Subcutaneous abdominal adipose tissue (tissue), 5 donors: ENCODE results near the gene DKK2.

ENCODE experiments used
- H3K27ac ChIP-seq: one replicate; pipeline ENCODE4 v1.7.0; 2013; ENCODE audit warnings: low read depth, mild to moderate bottlenecking, inconsistent platforms, low read length, moderate library complexity
- H3K27me3 ChIP-seq, 5 donors: one replicate each; pipeline ENCODE4 v1.7.0; 2013; ENCODE audit warnings: low read length in 5 of 5, inconsistent platforms in 1 of 5; ENCODE audit not compliant: control insufficient read depth in 5 of 5, insufficient read depth in 4 of 5
- H3K36me3 ChIP-seq, 5 donors: one replicate each; pipeline ENCODE4 v1.7.0; 2013; ENCODE audit warnings: low read length in 5 of 5; ENCODE audit not compliant: control insufficient read depth in 5 of 5, insufficient read depth in 5 of 5
- H3K4me1 ChIP-seq, 5 donors: one replicate each; pipeline ENCODE4 v1.7.0; 2013; ENCODE audit warnings: low read length in 5 of 5, mild to moderate bottlenecking in 3 of 5, moderate library complexity in 1 of 5; ENCODE audit not compliant: control insufficient read depth in 5 of 5, insufficient read depth in 5 of 5
- H3K4me3 ChIP-seq, 5 donors: one replicate each; pipeline ENCODE4 v1.7.0; 2013; ENCODE audit warnings: low read length in 5 of 5, low read depth in 1 of 5
- H3K9ac ChIP-seq, 5 donors: one replicate each; pipeline ENCODE4 v1.7.0; 2013; ENCODE audit warnings: low read length in 5 of 5, mild to moderate bottlenecking in 4 of 5, moderate library complexity in 3 of 5
- H3K9me3 ChIP-seq, 5 donors: one replicate each; pipeline ENCODE4 v1.7.0; 2013; ENCODE audit warnings: low read length in 5 of 5; ENCODE audit not compliant: control insufficient read depth in 5 of 5
- donor health status: healthy.
- donor health status: healthy.
- donor health status: healthy.
- donor health status: healthy.
- donor health status: healthy.

DKK2 gene

GRCh38 chr4:106982711-106983211 is 53.4 kb downstream of the DKK2 start:
- H3K27ac ChIP-seq = no peak overlapping the region
- no peaks in the 10 kb centered on the region for H3K9me3 ChIP-seq
- no peak overlapping the region for H3K9ac ChIP-seq
- no peaks in the 10 kb centered on the region for H3K36me3 ChIP-seq
- H3K4me3 ChIP-seq = no peak overlapping the region
- no peaks in the 10 kb centered on the region for H3K27me3 ChIP-seq
- no peaks in the 10 kb centered on the region for H3K4me1 ChIP-seq

GRCh38 chr4:106981431-106981830 is 54.7 kb downstream of the DKK2 start:
- H3K4me1 ChIP-seq = no peaks in the 10 kb centered on the region
- H3K9me3 ChIP-seq = no peaks in the 10 kb centered on the region
- H3K4me3 ChIP-seq = no peak overlapping the region
- H3K36me3 ChIP-seq = no peaks in the 10 kb centered on the region
- no peaks in the 10 kb centered on the region for H3K27me3 ChIP-seq
- H3K9ac ChIP-seq = no peak overlapping the region
- no peak overlapping the region for H3K27ac ChIP-seq

GRCh38 chr4:106979476-106979875 is 56.6 kb downstream of the DKK2 start:
- no peak overlapping the region for H3K4me3 ChIP-seq
- no peaks in the 10 kb centered on the region for H3K36me3 ChIP-seq
- no peaks in the 10 kb centered on the region for H3K9me3 ChIP-seq
- H3K9ac ChIP-seq = no peak overlapping the region
- H3K27ac ChIP-seq = no peak overlapping the region
- no peaks in the 10 kb centered on the region for H3K4me1 ChIP-seq
- no peaks in the 10 kb centered on the region for H3K27me3 ChIP-seq

- Histone ChIP-seq H3K36me3 (no peaks in the 10 kb centered on the region), H3K4me1 (no peaks in the 10 kb centered on the region), H3K27ac (no peak overlapping the region), H3K9ac (no peak overlapping the region), H3K4me3 (no peak overlapping the region), H3K9me3 (no peaks in the 10 kb centered on the region), H3K27me3 (no peaks in the 10 kb centered on the region)
Observed at GRCh38 chr4:106978046-106978774, 57.9 kb downstream of the DKK2 start.

DNA sequence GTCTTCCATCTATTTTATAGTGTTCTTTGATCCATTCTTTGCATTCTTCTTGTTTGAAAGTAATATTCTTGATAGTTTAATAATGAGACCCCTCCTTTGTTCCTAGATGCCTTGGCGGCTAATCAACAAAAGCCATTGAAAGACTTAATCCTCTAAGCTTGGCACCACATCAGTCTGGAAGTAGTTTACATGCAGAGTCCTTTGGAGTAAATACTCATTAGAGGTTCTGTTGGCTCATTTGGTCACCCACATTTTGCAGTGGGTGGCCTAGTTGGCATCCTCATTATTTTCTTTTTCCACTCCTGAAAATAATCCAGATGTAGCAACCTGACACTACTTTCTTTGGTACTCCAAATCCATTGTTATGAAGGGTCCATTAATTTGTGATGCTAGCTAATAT is 64.5 kb downstream of the DKK2 start:
- H3K27ac ChIP-seq = no peak overlapping the region
- H3K27me3 ChIP-seq = no peaks in the 10 kb centered on the region
- H3K9ac ChIP-seq = no peak overlapping the region
- H3K9me3 ChIP-seq = no peaks in the 10 kb centered on the region
- no peak overlapping the region for H3K4me3 ChIP-seq
- H3K36me3 ChIP-seq = no peaks in the 10 kb centered on the region
- no peaks in the 10 kb centered on the region for H3K4me1 ChIP-seq

- Histone ChIP-seq H3K4me1 (no peaks in the 10 kb centered on the region), H3K9me3 (no peaks in the 10 kb centered on the region), H3K27ac (no peak overlapping the region), H3K36me3 (no peaks in the 10 kb centered on the region), H3K9ac (no peak overlapping the region), H3K27me3 (no peaks in the 10 kb centered on the region), H3K4me3 (no peak overlapping the region)
Observed at GRCh38 chr4:106967892-106968291, 68.2 kb downstream of the DKK2 start.

GRCh38 chr4:106953036-106953705 is 82.9 kb downstream of the DKK2 start:
- Histone ChIP-seq H3K27me3 (no peaks in the 10 kb centered on the region), H3K9me3 (no peaks in the 10 kb centered on the region), H3K27ac (no peak overlapping the region), H3K36me3 (no peaks in the 10 kb centered on the region), H3K9ac (no peak overlapping the region), H3K4me3 (no peak overlapping the region), H3K4me1 (no peaks in the 10 kb centered on the region)

- no peaks in the 10 kb centered on the region for H3K27me3 ChIP-seq
Observed at GRCh38 chr4:106951891-106952290, 84.2 kb downstream of the DKK2 start.

GRCh38 chr4:106941841-106942240 is 94.3 kb downstream of the DKK2 start:
- no peak overlapping the region for H3K4me3 ChIP-seq

More at GRCh38 chr4:106951891-106952290, 84.2 kb downstream of the DKK2 start:
- Histone ChIP-seq H3K4me1 (no peaks in the 10 kb centered on the region), H3K27ac (no peak overlapping the region), H3K4me3 (no peak overlapping the region), H3K9ac (no peak overlapping the region), H3K36me3 (no peaks in the 10 kb centered on the region), H3K9me3 (no peaks in the 10 kb centered on the region)

DNA sequence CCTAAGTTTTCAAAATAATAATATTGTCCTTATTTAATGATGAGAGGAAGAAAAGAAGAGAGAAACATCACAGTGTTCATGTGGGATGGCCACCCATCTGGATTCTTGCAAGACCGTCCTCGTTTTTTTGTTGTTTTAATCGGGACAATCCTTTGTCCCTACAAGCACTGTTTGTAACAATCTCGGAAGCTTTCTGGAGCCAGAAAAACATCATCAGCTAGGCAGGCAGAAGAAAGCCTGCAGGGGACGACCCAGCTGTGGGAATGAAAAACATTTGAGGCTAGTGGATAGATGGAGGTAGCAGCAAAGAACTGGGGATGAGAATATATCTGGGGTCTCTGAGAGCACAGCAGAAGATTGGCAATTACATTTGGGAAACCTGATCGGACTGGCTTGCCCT is 105.6 kb downstream of the DKK2 start:
- Histone ChIP-seq H3K27ac (no peak overlapping the region), H3K36me3 (no peaks in the 10 kb centered on the region), H3K9ac (no peak overlapping the region), H3K9me3 (no peaks in the 10 kb centered on the region), H3K4me1 (no peaks in the 10 kb centered on the region), H3K27me3 (no peaks in the 10 kb centered on the region), H3K4me3 (no peak overlapping the region)

More at GRCh38 chr4:106941841-106942240, 94.3 kb downstream of the DKK2 start:
- H3K4me1 ChIP-seq = no peaks in the 10 kb centered on the region
- H3K9me3 ChIP-seq = no peaks in the 10 kb centered on the region
- no peak overlapping the region for H3K27ac ChIP-seq
- H3K36me3 ChIP-seq = no peaks in the 10 kb centered on the region
- H3K27me3 ChIP-seq = no peaks in the 10 kb centered on the region
- H3K9ac ChIP-seq = no peak overlapping the region
